ENCODE measurements around the gene ALKBH5.

DNA sequence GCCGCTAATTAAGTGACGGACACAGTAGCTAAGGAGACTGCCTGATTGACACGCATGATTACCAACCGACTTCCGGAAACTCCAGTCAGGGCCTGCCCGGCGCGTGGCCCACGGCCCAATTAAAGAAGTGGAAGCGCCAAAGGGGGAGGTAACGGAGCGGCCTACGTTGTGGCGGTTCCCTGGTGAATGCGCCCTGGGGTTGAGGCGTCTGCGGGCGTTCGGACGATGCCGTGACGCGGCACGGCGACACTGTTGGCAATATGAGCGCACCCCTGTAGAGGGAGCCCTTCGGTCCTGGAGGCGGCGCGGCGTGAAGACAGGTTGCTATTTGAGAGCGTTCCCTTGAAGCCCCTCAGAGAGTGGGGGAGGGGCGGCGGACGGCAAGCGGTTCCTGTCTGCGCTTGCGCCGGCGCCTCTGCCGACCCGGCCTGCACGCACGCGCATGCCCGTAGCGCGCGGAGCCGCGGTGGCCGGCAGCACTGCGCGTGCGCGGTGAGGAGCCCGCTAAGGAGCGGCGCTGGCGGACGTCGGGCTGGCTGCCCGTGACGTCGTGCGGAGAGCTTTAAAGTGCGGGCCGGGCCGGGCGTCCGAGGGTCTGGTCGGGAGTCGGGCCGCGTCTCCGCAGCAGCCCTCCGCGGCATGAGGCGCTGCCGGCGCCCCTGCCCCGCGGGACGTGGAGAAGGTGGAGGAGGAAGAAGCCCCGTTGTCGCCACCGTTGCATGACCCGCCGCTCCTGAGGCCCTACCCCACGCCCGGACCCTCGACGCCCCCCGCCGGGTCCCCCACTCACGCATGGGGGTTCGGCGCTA lies at the start of gene ALKBH5:
- peak; percentile 8 to 57 (median 18) for TF ChIP-seq CTCF (IDR thresholded peaks at IDR 0.05 in 4 of 5, conservative IDR thresholded peaks at IDR 0.05 in 1 of 5)
- TF ChIP-seq POLR2A (IDR thresholded peaks at IDR 0.05), result peak; percentile 96 to 99
